ENCODE results near the gene CUEDC1. TPM values are rescaled to one million over a fixed set of nuclear protein-coding genes. Genes with fewer than 3 reads are reported as not detected.

The CUEDC1 gene
- total and polyA plus RNA-seq, 2 of the 13 experiments (the other 11 are each of a cell fraction or from before 2014, with no cell fraction given): 7.4 to 12.9 TPM

DNA sequence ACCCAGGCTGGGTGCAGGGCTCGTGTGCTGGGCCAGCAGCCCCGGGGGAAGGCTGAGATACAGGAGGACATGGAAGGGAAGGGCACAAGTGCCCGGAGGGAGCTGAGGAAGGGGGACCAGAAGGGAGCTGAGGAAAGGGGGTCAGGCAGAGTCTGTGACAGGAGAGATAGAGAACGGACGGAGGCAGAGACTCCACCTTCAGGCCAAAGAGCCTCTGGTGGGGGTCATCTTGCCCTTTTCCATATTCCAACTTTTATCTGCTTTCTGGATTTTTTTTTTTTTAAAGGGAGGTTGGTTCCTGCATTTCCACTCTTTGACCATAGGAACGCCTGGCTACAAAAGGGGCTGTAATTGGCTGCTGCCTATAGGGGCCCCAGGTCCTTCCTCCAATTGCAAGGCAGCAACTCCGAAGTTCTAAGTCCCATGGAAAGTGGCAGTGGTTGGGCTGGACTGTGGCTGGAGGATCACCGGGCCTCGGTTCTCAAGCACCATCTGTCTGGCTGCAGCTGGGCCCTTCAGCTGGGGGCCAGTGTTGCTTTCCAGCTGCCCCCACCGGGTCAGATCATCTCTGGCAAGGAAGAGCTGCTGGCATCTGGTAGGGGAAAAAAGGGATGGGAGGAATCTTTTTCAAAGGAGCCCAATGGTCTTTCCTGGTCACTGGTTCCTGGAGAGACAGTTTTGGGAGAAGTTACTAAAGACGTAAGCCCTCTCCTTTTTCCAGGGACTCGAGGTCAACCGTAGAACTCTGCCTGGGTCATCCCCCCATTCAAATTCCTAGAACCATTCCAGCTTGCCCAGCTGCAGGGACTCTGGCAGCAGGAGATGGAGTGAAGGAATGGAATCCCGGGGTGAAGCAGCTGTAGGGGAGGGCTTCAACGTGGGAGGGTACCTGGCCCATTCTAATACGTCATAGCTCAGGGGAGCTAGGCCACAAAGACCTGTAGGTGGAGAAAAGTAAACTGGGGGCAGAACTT lies 92.2 kb downstream of the CUEDC1 start (continued):
- no peak; the same call in 1 of the 2 replicates for TF ChIP-seq FOXO1 (CRISPR knock-in tag; IDR thresholded peaks at IDR 0.05)
- no peak for TF ChIP-seq RFX1 (IDR thresholded peaks at IDR 0.05)
- peak; percentile 83; the same call in 1 of the 2 replicates for TF ChIP-seq ZNF430 (CRISPR knock-in tag; IDR thresholded peaks at IDR 0.05)
- no peak for TF ChIP-seq ZNF598 (CRISPR knock-in tag; IDR thresholded peaks at IDR 0.05; ENCODE audit: borderline replicate concordance)
- TF ChIP-seq, protein P1, sequence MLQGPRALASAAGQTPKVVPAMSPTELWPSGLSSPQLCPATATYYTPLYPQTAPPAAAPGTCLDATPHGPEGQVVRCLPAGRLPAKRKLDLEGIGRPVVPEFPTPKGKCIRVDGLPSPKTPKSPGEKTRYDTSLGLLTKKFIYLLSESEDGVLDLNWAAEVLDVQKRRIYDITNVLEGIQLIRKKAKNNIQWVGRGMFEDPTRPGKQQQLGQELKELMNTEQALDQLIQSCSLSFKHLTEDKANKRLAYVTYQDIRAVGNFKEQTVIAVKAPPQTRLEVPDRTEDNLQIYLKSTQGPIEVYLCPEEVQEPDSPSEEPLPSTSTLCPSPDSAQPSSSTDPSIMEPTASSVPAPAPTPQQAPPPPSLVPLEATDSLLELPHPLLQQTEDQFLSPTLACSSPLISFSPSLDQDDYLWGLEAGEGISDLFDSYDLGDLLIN (CRISPR knock-in tag; IDR thresholded peaks at IDR 0.05; ENCODE audit: borderline replicate concordance): no peak
- 0 out of 2 replicates have a peak, but pooled peaks have one; percentile 9 for TF ChIP-seq ZNF292 (CRISPR knock-in tag; IDR thresholded peaks at IDR 0.05; ENCODE audit: borderline replicate concordance, low read depth)
- TF ChIP-seq ZBTB25 (CRISPR knock-in tag; IDR thresholded peaks at IDR 0.05): no peak
- no peak for TF ChIP-seq PAWR (CRISPR knock-in tag; IDR thresholded peaks at IDR 0.05; ENCODE audit: borderline replicate concordance)
- peak; percentile 74 for TF ChIP-seq ZNF350 (CRISPR knock-in tag; IDR thresholded peaks at IDR 0.05; ENCODE audit: borderline replicate concordance, low read depth)
- peak; percentile 46; the same call in 1 of the 2 replicates for TF ChIP-seq ZNF160 (CRISPR knock-in tag; IDR thresholded peaks at IDR 0.05)
- no peak for TF ChIP-seq ZNF343 (CRISPR knock-in tag; IDR thresholded peaks at IDR 0.05)
- no peak for TF ChIP-seq MEF2D (CRISPR knock-in tag; IDR thresholded peaks at IDR 0.05)
- TF ChIP-seq NRL (CRISPR knock-in tag; IDR thresholded peaks at IDR 0.05; ENCODE audit: borderline replicate concordance): peak; percentile 22; the same call in 1 of the 2 replicates
- TF ChIP-seq MXD3 (CRISPR knock-in tag; IDR thresholded peaks at IDR 0.05): 0 out of 2 replicates have a peak, but pooled peaks have one; percentile 9
- TF ChIP-seq, protein P2, sequence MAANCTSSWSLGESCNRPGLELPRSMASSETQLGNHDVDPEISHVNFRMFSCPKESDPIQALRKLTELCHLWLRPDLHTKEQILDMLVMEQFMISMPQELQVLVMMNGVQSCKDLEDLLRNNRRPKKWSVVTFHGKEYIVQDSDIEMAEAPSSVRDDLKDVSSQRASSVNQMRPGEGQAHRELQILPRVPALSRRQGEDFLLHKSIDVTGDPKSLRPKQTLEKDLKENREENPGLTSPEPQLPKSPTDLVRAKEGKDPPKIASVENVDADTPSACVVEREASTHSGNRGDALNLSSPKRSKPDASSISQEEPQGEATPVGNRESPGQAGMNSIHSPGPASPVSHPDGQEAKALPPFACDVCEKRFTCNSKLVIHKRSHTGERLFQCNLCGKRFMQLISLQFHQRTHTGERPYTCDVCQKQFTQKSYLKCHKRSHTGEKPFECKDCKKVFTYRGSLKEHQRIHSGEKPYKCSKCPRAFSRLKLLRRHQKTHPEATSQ (CRISPR knock-in tag; IDR thresholded peaks at IDR 0.05; ENCODE audit: borderline replicate concordance): 0 out of 2 replicates have a peak, but pooled peaks have one; percentile 69
- TF ChIP-seq ZNF570 (CRISPR knock-in tag; IDR thresholded peaks at IDR 0.05; ENCODE audit: borderline replicate concordance): no peak
- TF ChIP-seq, protein P3, sequence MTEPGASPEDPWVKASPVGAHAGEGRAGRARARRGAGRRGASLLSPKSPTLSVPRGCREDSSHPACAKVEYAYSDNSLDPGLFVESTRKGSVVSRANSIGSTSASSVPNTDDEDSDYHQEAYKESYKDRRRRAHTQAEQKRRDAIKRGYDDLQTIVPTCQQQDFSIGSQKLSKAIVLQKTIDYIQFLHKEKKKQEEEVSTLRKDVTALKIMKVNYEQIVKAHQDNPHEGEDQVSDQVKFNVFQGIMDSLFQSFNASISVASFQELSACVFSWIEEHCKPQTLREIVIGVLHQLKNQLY (CRISPR knock-in tag; IDR thresholded peaks at IDR 0.05): no peak
- TF ChIP-seq FOXA3 (CRISPR knock-in tag; IDR thresholded peaks at IDR 0.05): no peak
- TF ChIP-seq ATF7 (IDR thresholded peaks at IDR 0.05): no peak
- no peak for TF ChIP-seq ATF7 (CRISPR knock-in tag; IDR thresholded peaks at IDR 0.05)
- TF ChIP-seq SP4 (CRISPR knock-in tag; IDR thresholded peaks at IDR 0.05): no peak; the same call in 1 of the 2 replicates
- TF ChIP-seq KAT2B (IDR thresholded peaks at IDR 0.05; ENCODE audit: borderline replicate concordance, low read depth, low read length): no peak
- no peak; the same call in 1 of the 2 replicates for TF ChIP-seq CBX5 (CRISPR knock-in tag; IDR thresholded peaks at IDR 0.05; ENCODE audit: borderline replicate concordance)
- no peak for TF ChIP-seq DPF2 (CRISPR knock-in tag; IDR thresholded peaks at IDR 0.05; ENCODE audit: borderline replicate concordance, low read depth)
- TF ChIP-seq ZNF562 (CRISPR knock-in tag; IDR thresholded peaks at IDR 0.05; ENCODE audit: borderline replicate concordance): no peak

Data from HepG2 (cell line).